MCF 10A (cell line): ENCODE measurements around the gene CIT. TPM values are rescaled to one million over a fixed set of nuclear protein-coding genes. Genes with fewer than 3 reads are reported as not detected.

Experiments
- BruUV-seq: library from RNA; stranded (reverse); fragments of 400-500 nt; replicated peaks from 2 replicates; lab custom pipeline; 2021; lab: Mats Ljungman, UMichigan
- CTCF ChIA-PET: fragments of 300-600 bp; sonication (Branson Sonifier 250); formaldehyde crosslinking; extraction: SDS; loops from one replicate; lab custom pipeline; 2021; ENCODE audit warnings: antibody characterized with exemption, inconsistent platforms; lab: Yijun Ruan, JAX
- POLR2A ChIA-PET: fragments of 300-600, 350-650 bp; sonication (Branson Sonifier 250); formaldehyde crosslinking; extraction: SDS; loops from one replicate; lab custom pipeline; 2020; ENCODE audit warnings: antibody characterized with exemption, inconsistent platforms; lab: Yijun Ruan, JAX
- DNase-seq: peaks from one replicate; pipeline ENCODE4 v3.0.0-alpha.2; 2018; ENCODE audit not compliant: unreplicated experiment
- H3K27ac Mint-ChIP-seq: one replicate; pipeline ENCODE4 v1.8.0; 2022; ENCODE audit warnings: mild to moderate bottlenecking, low read depth, mixed read lengths; ENCODE audit not compliant: unreplicated experiment
- H3K27me3 Mint-ChIP-seq: one replicate; pipeline ENCODE4 v1.8.0; 2022; ENCODE audit warnings: mixed read lengths; ENCODE audit not compliant: insufficient read depth, unreplicated experiment
- H3K36me3 Mint-ChIP-seq: one replicate; pipeline ENCODE4 v1.8.0; 2022; ENCODE audit warnings: mild to moderate bottlenecking, moderate library complexity, mixed read lengths; ENCODE audit not compliant: insufficient read depth, unreplicated experiment
- H3K4me1 Mint-ChIP-seq: one replicate; pipeline ENCODE4 v1.8.0; 2022; ENCODE audit warnings: mixed read lengths; ENCODE audit not compliant: insufficient read depth, unreplicated experiment
- H3K4me3 Mint-ChIP-seq: one replicate; pipeline ENCODE4 v1.8.0; 2022; ENCODE audit warnings: mild to moderate bottlenecking, moderate library complexity, mixed read lengths; ENCODE audit not compliant: unreplicated experiment
- H3K9me3 Mint-ChIP-seq: one replicate; pipeline ENCODE4 v1.8.0; 2022; ENCODE audit warnings: mixed read lengths; ENCODE audit not compliant: unreplicated experiment
- CTCF ChIP-seq: fragments of 200-600 bp; IDR thresholded peaks from one replicate; pipeline ENCODE4 v1.8.0; 2022; ENCODE audit warnings: antibody characterized with exemption, mild to moderate bottlenecking; ENCODE audit not compliant: unreplicated experiment
- intact Hi-C: fragments of 100-400 bp; cut with micrococcal nuclease; formaldehyde crosslinking; loops from 2 replicates; pipeline ENCODE4 v1.14.1; 2022
- total RNA-seq: library from RNA; stranded (reverse); gene quantifications from 2 replicates; pipeline ENCODE4 v1.2.3, GENCODE V29; 2022

Gene CIT
- total RNA-seq, 1 experiment from 2014 or later, result 25.0 TPM

DNA sequence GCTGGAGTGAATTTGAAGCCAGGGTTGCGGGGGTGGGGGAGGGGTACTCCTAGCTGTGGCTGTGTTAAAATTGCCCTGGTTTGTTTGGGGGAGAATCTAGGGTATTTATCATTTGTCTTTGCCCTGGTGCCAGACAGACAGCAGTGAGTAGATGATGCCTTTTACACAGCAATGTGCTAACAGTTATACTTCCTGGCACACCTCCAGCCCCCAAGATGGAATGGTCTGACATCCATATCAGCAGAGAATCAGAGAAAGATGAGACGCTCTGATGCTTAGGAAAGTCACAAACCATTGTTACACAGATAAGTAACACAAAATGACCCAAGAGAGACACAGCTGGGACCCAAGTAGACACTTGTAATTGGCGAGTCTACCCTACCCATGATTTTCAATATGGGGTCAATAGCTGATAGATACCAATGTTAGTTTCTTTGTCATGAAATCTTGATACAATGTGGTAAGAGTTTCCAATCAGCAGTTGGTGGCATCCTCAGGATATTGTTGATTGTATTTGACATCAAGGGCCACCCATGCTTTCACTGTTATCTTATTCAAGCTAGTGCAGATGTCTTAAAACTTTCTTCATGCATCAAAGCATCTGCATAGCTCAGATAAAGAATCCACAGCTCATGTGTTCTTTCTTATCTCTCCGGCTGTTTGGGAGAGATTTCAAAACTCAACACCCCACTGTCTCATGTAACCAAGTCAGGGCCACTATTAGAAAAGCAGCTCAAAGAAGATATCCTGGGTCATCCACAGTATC lies 211.8 kb downstream of the CIT start:
- ChIA-PET POLR2A (no interaction called here), CTCF (interaction anchor here (0.5 to 1.2 kb wide), 7 partner anchors 9 to 1259 kb away, joined by 3 to 7 read pairs (median 4); no protein-coding TSS in a partner anchor)
- Mint-ChIP-seq H3K4me1 (peaks cover 12% of the 10 kb centered on the region), H3K36me3 (peaks cover 10% of the 10 kb centered on the region), H3K9me3 (no peaks in the 10 kb centered on the region), H3K4me3 (no peak overlapping the region), H3K27me3 (no peaks in the 10 kb centered on the region), H3K27ac (no peak overlapping the region)
- no peak for TF ChIP-seq CTCF
- intact Hi-C loops, result loop anchor here (5.0 to 10.0 kb wide), 3 partner anchors 117 to 1261 kb away; no protein-coding TSS in a partner anchor
- no peak for DNase-seq
- no TSS peak for BruUV-seq

DNA sequence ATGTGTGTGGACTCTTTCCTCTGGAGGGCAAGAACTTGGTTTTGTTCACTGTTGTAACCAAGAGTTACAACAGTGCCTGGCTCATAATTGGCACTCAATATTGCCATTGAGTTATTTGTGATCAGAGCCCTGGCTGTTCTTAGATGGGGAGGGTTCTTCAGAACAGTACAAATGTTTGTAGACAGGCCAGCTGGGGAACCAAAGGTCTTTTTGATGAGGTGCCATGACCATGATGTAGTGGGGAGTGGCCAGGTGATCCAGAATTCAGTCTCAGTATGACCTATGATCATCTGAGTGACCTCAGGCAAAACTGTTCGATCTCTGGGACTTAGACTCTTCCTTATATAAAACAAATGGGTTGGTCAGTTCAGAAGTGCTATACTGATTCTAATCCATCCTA lies 212.5 kb downstream of the CIT start:
- Mint-ChIP-seq H3K36me3 (peaks cover 3% of the 10 kb centered on the region), H3K4me1 (peaks cover 12% of the 10 kb centered on the region), H3K27ac (no peak overlapping the region), H3K4me3 (no peak overlapping the region), H3K27me3 (no peaks in the 10 kb centered on the region), H3K9me3 (no peaks in the 10 kb centered on the region)
- intact Hi-C loops, result loop anchor here (5.0 to 10.0 kb wide), 3 partner anchors 118 to 1260 kb away; no protein-coding TSS in a partner anchor
- TF ChIP-seq CTCF, result no peak
- DNase-seq, result no peak
- BruUV-seq, result no TSS peak
- CTCF ChIA-PET, result interaction anchor here (0.6 kb wide), 1 partner anchor 325 kb away, joined by 3 read pairs; no protein-coding TSS in a partner anchor
- POLR2A ChIA-PET, result no interaction called here

- Mint-ChIP-seq H3K9me3 (no peaks in the 10 kb centered on the region), H3K4me1 (peaks cover 6% of the 10 kb centered on the region), H3K36me3 (no peaks in the 10 kb centered on the region), H3K27me3 (no peaks in the 10 kb centered on the region), H3K4me3 (no peak overlapping the region), H3K27ac (no peak overlapping the region)
- no peak for DNase-seq
- no peak for TF ChIP-seq CTCF
- intact Hi-C loops, result loop anchor here (10.0 kb wide), 1 partner anchor 1257 kb away; no protein-coding TSS in a partner anchor
- CTCF ChIA-PET, result interaction anchor here (0.9 to 2.0 kb wide), 6 partner anchors 10 to 249 kb away, joined by 3 to 12 read pairs (median 4); no protein-coding TSS in a partner anchor
- BruUV-seq, result no TSS peak
- POLR2A ChIA-PET, result no interaction called here
Measured at GRCh38 chr12:119661882-119662281, 215.2 kb downstream of the CIT start.

GRCh38 chr12:119660076-119660475 lies 217.0 kb downstream of the CIT start:
- no peaks in the 10 kb centered on the region for H3K36me3 Mint-ChIP-seq
- intact Hi-C loops, result loop anchor here (10.0 kb wide), 1 partner anchor 1255 kb away; no protein-coding TSS in a partner anchor
- POLR2A ChIA-PET, result no interaction called here
- TF ChIP-seq CTCF, result no peak
- CTCF ChIA-PET, result interaction anchor here (0.6 to 1.6 kb wide), 6 partner anchors 9 to 120 kb away, joined by 3 to 5 read pairs (median 3); no protein-coding TSS in a partner anchor
- H3K4me3 Mint-ChIP-seq, result no peak overlapping the region
- BruUV-seq, result no TSS peak
- H3K4me1 Mint-ChIP-seq, result peaks cover 5% of the 10 kb centered on the region
- no peak for DNase-seq
- no peaks in the 10 kb centered on the region for H3K9me3 Mint-ChIP-seq
- no peak overlapping the region for H3K27ac Mint-ChIP-seq
- H3K27me3 Mint-ChIP-seq, result no peaks in the 10 kb centered on the region
